HepG2 (cell line): ENCODE measurements around the gene CEL. TPM values are rescaled to one million over a fixed set of nuclear protein-coding genes. Genes with fewer than 3 reads are reported as not detected.

ENCODE experiments used
- ATAC-seq: fragments of 200-7000 bp; cut with Tn5 transposase; 3 replicates; pipeline ENCODE4 v1.9.1; 2020; ENCODE audit warnings: mild to moderate bottlenecking, moderate library complexity
- BruUV-seq: library from RNA; stranded (reverse); fragments of 400-500 nt; replicated peaks from 2 replicates; lab custom pipeline; 2021; lab: Mats Ljungman, UMichigan
- CTCF ChIA-PET: fragments of 300-600 bp; formaldehyde crosslinking; extraction: SDS; loops from one replicate; lab custom pipeline; 2021; ENCODE audit warnings: low total read pairs, inconsistent platforms, low intra/inter-chr PET ratio; lab: Yijun Ruan, JAX
- POLR2A ChIA-PET: fragments of 350-600 bp; sonication (Branson Sonifier 250); formaldehyde crosslinking; loops from one replicate; lab custom pipeline; 2020; ENCODE audit warnings: antibody characterized with exemption, inconsistent platforms; lab: Yijun Ruan, JAX
- DNase-seq: peaks from one replicate; pipeline ENCODE4 v3.0.0-alpha.2; 2015; ENCODE audit warnings: low spot score
- FAIRE-seq: peaks from 3 replicates; lab custom pipeline; 2011; peaks lifted over from hg19 to GRCh38; lab: Jason Lieb, UNC
- H2AFZ ChIP-seq: one replicate; pipeline ENCODE4 v1.6.1; 2011; ENCODE audit warnings: low read length, inconsistent platforms
- H3K27ac ChIP-seq: fragments of 300-600 bp; 3 replicates; pipeline ENCODE4 v1.8.0; 2011; ENCODE audit warnings: mixed run types, mild to moderate bottlenecking, mixed read lengths, low read length, inconsistent platforms; ENCODE audit not compliant: insufficient read depth; ENCODE audit errors: extremely low read length
- H3K27me3 ChIP-seq, 2 experiments: fragments of 200-600 bp in 1 of 2; 2 replicates in 1 of 2; 3 replicates in 1 of 2; pipeline versions ENCODE4 v1.6.0 to v1.8.0; 2011; ENCODE audit warnings: low read length in 2 of 2, mild to moderate bottlenecking in 2 of 2, moderate library complexity in 2 of 2, inconsistent platforms in 1 of 2; ENCODE audit not compliant: insufficient read depth in 2 of 2, control insufficient read depth in 1 of 2
- H3K36me3 ChIP-seq, 2 experiments: fragments of 200-600 bp in 1 of 2; replicated peaks in 1 of 2; 2 replicates in 1 of 2; 3 replicates in 1 of 2; pipeline versions ENCODE4 v1.5.1 to v1.8.0; 2011; ENCODE audit warnings: low read length in 2 of 2, inconsistent platforms in 1 of 2; ENCODE audit not compliant: insufficient read depth in 2 of 2, control insufficient read depth in 1 of 2
- H3K4me1 ChIP-seq: 2 replicates; pipeline ENCODE4 v1.5.1; 2012; ENCODE audit warnings: low read length, inconsistent platforms; ENCODE audit not compliant: insufficient read depth
- H3K4me2 ChIP-seq: 2 replicates; pipeline ENCODE4 v1.6.0; 2011; ENCODE audit warnings: low read depth, low read length, inconsistent platforms
- H3K4me3 ChIP-seq, 3 experiments: fragments of 200-600 bp in 1 of 3; sonication (generic), shearing (Covaris generic) in 1 of 3; replicated peaks in 1 of 3; 2 replicates each; pipeline ENCODE4 v1.5.1; 2011 to 2016; ENCODE audit warnings: low read length in 3 of 3, inconsistent platforms in 2 of 3, low read depth in 2 of 3, mild to moderate bottlenecking in 2 of 3, control low read depth in 1 of 3, mixed read lengths in 1 of 3; ENCODE audit not compliant: insufficient read depth in 1 of 3
- H3K79me2 ChIP-seq: one replicate; pipeline ENCODE4 v1.6.1; 2011; ENCODE audit warnings: low read length, inconsistent platforms; ENCODE audit not compliant: insufficient read depth
- H3K9ac ChIP-seq: 2 replicates; pipeline ENCODE4 v1.6.0; 2011; ENCODE audit warnings: mild to moderate bottlenecking, low read depth, low read length, inconsistent platforms; ENCODE audit not compliant: insufficient read depth
- H3K9me3 ChIP-seq: 2 replicates; pipeline ENCODE4 v1.5.1; 2012; ENCODE audit warnings: mild to moderate bottlenecking, low read length
- H4K20me1 ChIP-seq: 2 replicates; pipeline ENCODE4 v1.6.0; 2011; ENCODE audit warnings: inconsistent platforms, mild to moderate bottlenecking, low read length, moderate library complexity; ENCODE audit not compliant: insufficient read depth
- ATM ChIP-seq: fragments of 450-650 bp; IDR thresholded peaks from 2 replicates; pipeline ENCODE4 v1.7.1; 2017; ENCODE audit warnings: mild to moderate bottlenecking, borderline replicate concordance
- KDM1A ChIP-seq: IDR thresholded peaks from 2 replicates; pipeline ENCODE4 v1.6.1; 2016; ENCODE audit warnings: missing compliant biosample characterization
- MEF2D ChIP-seq: sonication (generic); formaldehyde crosslinking; IDR thresholded peaks from 2 replicates; pipeline ENCODE4 v1.5.1; 2020; ENCODE audit warnings: mild to moderate bottlenecking, missing genetic modification reagents
- NFE2L2 ChIP-seq: fragments of 150-350 bp; IDR thresholded peaks from 2 replicates; pipeline ENCODE4 v1.6.1; 2014; ENCODE audit warnings: low read length
- RARA ChIP-seq: IDR thresholded peaks from 2 replicates; pipeline ENCODE4 v1.6.1; 2016; ENCODE audit warnings: missing genetic modification reagents, missing compliant biosample characterization
- REST ChIP-seq, 2 experiments: IDR thresholded peaks; 2 replicates each; pipeline ENCODE4 v1.6.1; 2011 to 2012; ENCODE audit warnings: low read length in 2 of 2, borderline replicate concordance in 1 of 2, low read depth in 1 of 2, mild to moderate bottlenecking in 1 of 2, moderate library complexity in 1 of 2
- ZNF17 ChIP-seq: sonication (generic); formaldehyde crosslinking; IDR thresholded peaks from 2 replicates; pipeline ENCODE4 v1.5.0; 2020; ENCODE audit warnings: mild to moderate bottlenecking, missing genetic modification reagents
- ZNF3 ChIP-seq: IDR thresholded peaks from 2 replicates; pipeline ENCODE4 v1.7.0; 2017; ENCODE audit warnings: inconsistent platforms
- ZNF567 ChIP-seq: sonication (generic); formaldehyde crosslinking; IDR thresholded peaks from 2 replicates; pipeline ENCODE4 v1.8.1; 2023; ENCODE audit warnings: mild to moderate bottlenecking, missing genetic modification reagents, borderline replicate concordance
- ZNF597 ChIP-seq: sonication (generic); formaldehyde crosslinking; IDR thresholded peaks from 2 replicates; pipeline ENCODE4 v1.5.0; 2020; ENCODE audit warnings: missing genetic modification reagents
- ZNF614 ChIP-seq: IDR thresholded peaks from 2 replicates; pipeline ENCODE4 v1.6.1; 2018; ENCODE audit warnings: missing biosample characterization, missing genetic modification reagents, inconsistent platforms, borderline replicate concordance
- ZNF670 ChIP-seq: sonication (generic); formaldehyde crosslinking; IDR thresholded peaks from 2 replicates; pipeline ENCODE4 v1.8.0; 2022; ENCODE audit warnings: mild to moderate bottlenecking, missing genetic modification reagents, borderline replicate concordance
- ZNF761 ChIP-seq: sonication (generic); formaldehyde crosslinking; conservative IDR thresholded peaks from 2 replicates; pipeline ENCODE4 v1.4.0; 2020; ENCODE audit warnings: mild to moderate bottlenecking, missing genetic modification reagents
- ZNF782 ChIP-seq: sonication (generic); formaldehyde crosslinking; IDR thresholded peaks from 2 replicates; pipeline ENCODE4 v1.4.0; 2020; ENCODE audit warnings: missing genetic modification reagents, mild to moderate bottlenecking, borderline replicate concordance
- ZNF878 ChIP-seq: sonication (generic); formaldehyde crosslinking; IDR thresholded peaks from 2 replicates; pipeline ENCODE4 v1.8.1; 2023; ENCODE audit warnings: mild to moderate bottlenecking, missing genetic modification reagents, moderate library complexity
- WGBS: methylation state at CpG from one replicate; pipeline ENCODE4 v1.1.6; 2017; ENCODE audit warnings: low lambda C conversion rate; 5-methylcytosine and 5-hydroxymethylcytosine counted together
- in situ Hi-C: cut with HindIII; loops from 2 replicates; pipeline ENCODE4 v1.10.0; 2017; ENCODE audit warnings: low pct_unique_long_range_greater_than_20kb; ENCODE audit not compliant: extremely low pct_ligation_motif_present
- intact Hi-C: fragments of 100-400 bp; cut with micrococcal nuclease; formaldehyde crosslinking; loops from one replicate; pipeline ENCODE4 v1.10.0; 2022; ENCODE audit not compliant: unreplicated experiment
- polyA plus RNA-seq, 8 experiments: library from polyadenylated mRNA; depleted of rRNA in 3 of 8; stranded (reverse) in 7 of 8; unstranded in 1 of 8; fragments of >200 nt; fragmentation: Illumina TruSeq in 4 of 8; extraction: Trizol in 4 of 8; gene quantifications; 2 replicates each; pipeline versions ENCODE4 v1.2.1 to v1.2.3, GENCODE V29; 2011 to 2016; ENCODE audit warnings: low read depth in 4 of 8, missing spikeins in 1 of 8, mixed read lengths in 1 of 8; ENCODE audit not compliant: insufficient read depth in 1 of 8
- total RNA-seq, 5 experiments: library from RNA; depleted of rRNA; stranded (reverse); fragments of >200 nt; fragmentation: Illumina TruSeq; extraction: Trizol; gene quantifications; 2 replicates each; pipeline ENCODE4 v1.2.3, GENCODE V29; 2016; ENCODE audit warnings: low read depth in 1 of 5

CEL gene
- total and polyA plus RNA-seq, 2 of the 13 experiments (the other 11 are each of a cell fraction or from before 2014, with no cell fraction given) = 0.63 to 1.5 TPM

- ChIA-PET POLR2A (no interaction called here), CTCF (no interaction called here)
- H3K36me3 ChIP-seq = peaks cover 1 to 3% of the 10 kb centered on the region in 2 experiments; a peak in 3 of 5 replicates
- no peak overlapping the region for H3K27ac ChIP-seq
- H3K4me3 ChIP-seq = no peak overlapping the region
- no peaks in the 10 kb centered on the region for H3K9me3 ChIP-seq
- H3K4me1 ChIP-seq = peaks cover 38% of the 10 kb centered on the region
- 60% methylated on average over 1 of the region's 3 CpGs for WGBS
- in situ Hi-C loops = no loop called here
- FAIRE-seq (no peak), ATAC-seq (no peak), DNase-seq (no peak)
- no peak for TF ChIP-seq MEF2D (CRISPR knock-in tag)
- TF ChIP-seq ZNF3 = no peak
- TF ChIP-seq KDM1A = no peak
- no peak for TF ChIP-seq ZNF782
- peaks cover 27% of the 10 kb centered on the region for H3K79me2 ChIP-seq
- no peak overlapping the region for H2AFZ ChIP-seq
- intact Hi-C loops = loop anchor here (5.0 kb wide), 1 partner anchor 119 kb away; no protein-coding TSS in a partner anchor
- TSS peak; percentile 39 for BruUV-seq
- peaks cover 0 to 6% of the 10 kb centered on the region in 2 experiments; a peak in 1 of 5 replicates for H3K27me3 ChIP-seq
- no peak overlapping the region for H3K4me2 ChIP-seq
- no peak overlapping the region for H3K9ac ChIP-seq
- H4K20me1 ChIP-seq = no peaks in the 10 kb centered on the region
Observed at GRCh38 chr9:133028221-133028620, 33.6 kb upstream of the CEL start.

GRCh38 chr9:133029994-133030316, 31.8 kb upstream of the CEL start:
- POLR2A ChIA-PET = interaction anchor here (0.6 to 2.3 kb wide), 33 partner anchors 8 to 1135 kb away, joined by 3 to 27 read pairs (median 5); partner anchors contain the start of genes CACFD1, DDX31, GTF3C4 and SETX
- WGBS = no CpG with 5 or more reads among the region's 28 CpGs
- peaks cover 2 to 7% of the 10 kb centered on the region in 2 experiments; a peak in 4 of 5 replicates for H3K36me3 ChIP-seq
- CTCF ChIA-PET = no interaction called here
- BruUV-seq = TSS peak; percentile 97
- H3K27me3 ChIP-seq = no peaks in the 10 kb centered on the region; a peak in 1 of 5 replicates
- H3K4me2 ChIP-seq = peak overlapping the region; percentile 85
- H3K4me1 ChIP-seq = peaks cover 42% of the 10 kb centered on the region
- DNase-seq (no peak), FAIRE-seq (no peak), ATAC-seq (no peak; the same call in 2 of the 3 replicates)
- in situ Hi-C loops (no loop called here), intact Hi-C loops (loop anchor here (5.0 kb wide), 1 partner anchor 117 kb away; no protein-coding TSS in a partner anchor)
- peak overlapping the region; percentile 93 for H3K9ac ChIP-seq
- no peak overlapping the region for H2AFZ ChIP-seq
- H3K79me2 ChIP-seq = peaks cover 43% of the 10 kb centered on the region
- H3K27ac ChIP-seq = peak overlapping the region; percentile 76
- no peaks in the 10 kb centered on the region for H3K9me3 ChIP-seq
- peak overlapping the region; percentile 93 to 99 (median 95) for H3K4me3 ChIP-seq
- peaks cover 4% of the 10 kb centered on the region; the same call in 1 of the 2 replicates for H4K20me1 ChIP-seq
- TF ChIP-seq ZNF597 (CRISPR knock-in tag) = 0 out of 2 replicates have a peak, but pooled peaks have one; percentile 38
- TF ChIP-seq ATM = no peak
- no peak for TF ChIP-seq ZNF614
- no peak for TF ChIP-seq REST (IDR thresholded peaks at IDR 0.05; ENCODE audit: borderline replicate concordance in 1 of 2, low read depth in 1 of 2, low read length in 2 of 2)
- TF ChIP-seq ZNF761 = 0 out of 2 replicates have a peak, but pooled peaks have one; percentile 18
- no peak for TF ChIP-seq NFE2L2
- no peak for TF ChIP-seq RARA (CRISPR knock-in tag)
- TF ChIP-seq ZNF878 = peak; percentile 25; the same call in 1 of the 2 replicates
- TF ChIP-seq ZNF567 (CRISPR knock-in tag) = no peak
- TF ChIP-seq ZNF670 (CRISPR knock-in tag) = no peak
- TF ChIP-seq ZNF17 (CRISPR knock-in tag) = no peak
- no peak for TF ChIP-seq MEF2D (CRISPR knock-in tag)
